ENCODE results near the gene YJU2. TPM values are rescaled to one million over a fixed set of nuclear protein-coding genes. Genes with fewer than 3 reads are reported as not detected.
"Not testable (repeated sequence)": the region's sequence is repeated elsewhere in the genome, so short reads cannot be mapped to it uniquely, and the experiment has no call there.

The YJU2 gene
- total RNA-seq, 1 donor = 17.0 TPM

GRCh38 chr19:4284176-4284958 lies 37.5 kb downstream of the YJU2 start:
- H3K27me3 ChIP-seq (ENCODE audit: insufficient read depth, low read length) = peaks cover 24% of the 10 kb centered on the region
- H4K20me1 ChIP-seq (ENCODE audit: insufficient read depth, low read length) = no peaks in the 10 kb centered on the region
- H3K4me3 ChIP-seq (ENCODE audit: insufficient read depth, low read length) = no peak overlapping the region
- peak; percentile 92 for DNase-seq (ENCODE audit: insufficient read length, low spot score, missing footprints)
- no peak overlapping the region for H3K4me2 ChIP-seq (ENCODE audit: insufficient read depth, low read length)
- no peak overlapping the region for H3K27ac ChIP-seq (ENCODE audit: low read depth, low read length)
- H3K4me1 ChIP-seq (ENCODE audit: insufficient read depth, low read length) = no peaks in the 10 kb centered on the region
- H3K79me2 ChIP-seq (ENCODE audit: insufficient read depth, low read length) = no peaks in the 10 kb centered on the region
- no peaks in the 10 kb centered on the region for H3K9me3 ChIP-seq (ENCODE audit: low read depth, low read length)
- H3K36me3 ChIP-seq (ENCODE audit: insufficient read depth, low read length) = no peaks in the 10 kb centered on the region
- no peak for TF ChIP-seq CTCF (IDR thresholded peaks at IDR 0.05; ENCODE audit: extremely low read depth, low read depth, low read length)
- H2AFZ ChIP-seq (ENCODE audit: low read length) = no peak overlapping the region

DNA sequence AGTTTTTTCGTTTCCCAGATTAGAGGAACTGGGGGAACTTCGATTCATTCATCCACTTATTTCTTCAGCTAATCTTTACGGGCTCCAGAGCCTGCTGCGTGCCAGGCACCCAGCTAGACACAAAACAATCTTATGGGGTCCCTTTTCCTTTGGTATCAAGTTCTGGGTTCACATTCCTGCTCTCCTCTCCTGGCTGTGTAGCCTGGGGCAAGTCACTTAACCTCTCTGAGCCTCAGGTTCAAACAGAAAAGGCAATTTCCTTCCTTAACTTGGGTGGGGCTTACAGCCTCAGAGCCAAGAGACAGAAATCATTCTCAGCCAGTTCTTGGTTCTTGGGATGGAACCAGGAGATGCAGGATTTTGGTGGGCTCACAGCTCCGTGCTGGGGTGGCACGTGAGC lies 38.1 kb downstream of the YJU2 start:
- H4K20me1 ChIP-seq (ENCODE audit: insufficient read depth, low read length) = no peaks in the 10 kb centered on the region
- no peak overlapping the region for H3K27ac ChIP-seq (ENCODE audit: low read depth, low read length)
- no peak overlapping the region for H2AFZ ChIP-seq (ENCODE audit: low read length)
- no peaks in the 10 kb centered on the region for H3K79me2 ChIP-seq (ENCODE audit: insufficient read depth, low read length)
- no peak overlapping the region for H3K4me2 ChIP-seq (ENCODE audit: insufficient read depth, low read length)
- no peaks in the 10 kb centered on the region for H3K36me3 ChIP-seq (ENCODE audit: insufficient read depth, low read length)
- no peaks in the 10 kb centered on the region for H3K9me3 ChIP-seq (ENCODE audit: low read depth, low read length)
- no peak for TF ChIP-seq CTCF (IDR thresholded peaks at IDR 0.05; ENCODE audit: extremely low read depth, low read depth, low read length)
- peaks cover 18% of the 10 kb centered on the region for H3K27me3 ChIP-seq (ENCODE audit: insufficient read depth, low read length)
- peak; percentile 72 for DNase-seq (ENCODE audit: insufficient read length, low spot score, missing footprints)
- no peak overlapping the region for H3K4me3 ChIP-seq (ENCODE audit: insufficient read depth, low read length)
- H3K4me1 ChIP-seq (ENCODE audit: insufficient read depth, low read length) = no peaks in the 10 kb centered on the region

- H3K27me3 ChIP-seq (ENCODE audit: insufficient read depth, low read length); H3K27ac ChIP-seq (ENCODE audit: low read depth, low read length); H3K4me3 ChIP-seq (ENCODE audit: insufficient read depth, low read length); DNase-seq (ENCODE audit: insufficient read length, low spot score, missing footprints); H3K4me1 ChIP-seq (ENCODE audit: insufficient read depth, low read length); H4K20me1 ChIP-seq (ENCODE audit: insufficient read depth, low read length); H3K79me2 ChIP-seq (ENCODE audit: insufficient read depth, low read length); H3K4me2 ChIP-seq (ENCODE audit: insufficient read depth, low read length); H3K36me3 ChIP-seq (ENCODE audit: insufficient read depth, low read length); H3K9me3 ChIP-seq (ENCODE audit: low read depth, low read length); H2AFZ ChIP-seq (ENCODE audit: low read length): not testable (repeated sequence)
Measured at GRCh38 chr19:4286141-4286540, 39.3 kb downstream of the YJU2 start.

DNA sequence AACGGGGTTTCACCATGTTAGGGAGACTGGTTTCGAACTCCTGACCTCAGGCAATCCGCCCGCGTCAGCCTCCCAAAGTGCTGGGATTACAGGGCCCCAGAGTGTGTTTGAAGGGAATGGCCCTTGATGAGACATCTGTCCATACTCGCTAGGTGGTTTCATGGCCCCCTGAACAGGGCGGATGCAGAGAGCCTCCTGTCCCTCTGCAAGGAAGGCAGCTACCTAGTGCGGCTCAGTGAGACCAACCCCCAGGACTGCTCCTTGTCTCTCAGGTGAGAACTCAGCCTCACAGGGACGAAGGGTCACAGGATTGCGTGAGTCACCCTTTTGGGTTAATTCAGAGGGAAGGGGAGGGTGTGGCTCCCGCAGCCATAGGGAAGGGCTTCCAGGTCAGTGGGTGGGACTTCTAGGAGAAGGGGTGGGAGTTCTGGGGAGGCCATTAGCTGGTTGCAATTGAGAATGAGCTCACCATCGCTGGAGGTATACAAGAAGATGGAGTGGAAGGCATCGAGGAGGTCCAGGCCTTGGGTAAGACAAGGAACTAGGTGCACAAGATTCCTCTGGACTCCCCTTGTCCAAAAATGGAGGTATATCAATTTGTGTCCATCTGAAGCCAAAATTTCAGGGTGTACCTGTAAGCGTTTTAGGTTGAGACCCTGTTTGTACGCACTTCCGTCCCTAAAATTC lies 41.4 kb downstream of the YJU2 start:
- peak; percentile 15 for DNase-seq (ENCODE audit: insufficient read length, low spot score, missing footprints)
- no peaks in the 10 kb centered on the region for H3K9me3 ChIP-seq (ENCODE audit: low read depth, low read length)
- no peak for TF ChIP-seq CTCF (IDR thresholded peaks at IDR 0.05; ENCODE audit: extremely low read depth, low read depth, low read length)
- no peak overlapping the region for H3K4me3 ChIP-seq (ENCODE audit: insufficient read depth, low read length)
- H3K27ac ChIP-seq (ENCODE audit: low read depth, low read length) = no peak overlapping the region
- no peaks in the 10 kb centered on the region for H3K79me2 ChIP-seq (ENCODE audit: insufficient read depth, low read length)
- no peaks in the 10 kb centered on the region for H3K4me1 ChIP-seq (ENCODE audit: insufficient read depth, low read length)
- H3K27me3 ChIP-seq (ENCODE audit: insufficient read depth, low read length) = peaks cover 9% of the 10 kb centered on the region
- H2AFZ ChIP-seq (ENCODE audit: low read length) = no peak overlapping the region
- no peak overlapping the region for H3K4me2 ChIP-seq (ENCODE audit: insufficient read depth, low read length)
- H3K36me3 ChIP-seq (ENCODE audit: insufficient read depth, low read length) = no peaks in the 10 kb centered on the region
- no peaks in the 10 kb centered on the region for H4K20me1 ChIP-seq (ENCODE audit: insufficient read depth, low read length)
